OCI-LY3 (cell line): ENCODE data around the gene RFPL1.

Source experiments
- H2AFZ ChIP-seq: fragments of 200-600, 300-600 bp; shearing (Covaris generic); 2 replicates; pipeline ENCODE4 v1.6.0; 2014; ENCODE audit warnings: antibody characterized with exemption, low read depth, low read length
- H3K27ac ChIP-seq: fragments of 200-600, 300-600 bp; sonication (generic); 2 replicates; pipeline ENCODE4 v1.5.1; 2014; ENCODE audit warnings: mild to moderate bottlenecking, low read length, moderate library complexity, mixed read lengths
- H3K27me3 ChIP-seq: fragments of 200-600, 300-600 bp; sonication (generic); 2 replicates; pipeline ENCODE4 v1.6.1; 2014; ENCODE audit warnings: low read depth, low read length, mixed read lengths
- H3K36me3 ChIP-seq: fragments of 200-600, 300-600 bp; sonication (generic); replicated peaks from 2 replicates; pipeline ENCODE3; 2014; ENCODE audit warnings: low read depth, low read length, mixed read lengths
- H3K4me1 ChIP-seq: fragments of 300-600, 200-600 bp; sonication (generic); 2 replicates; pipeline ENCODE4 v1.6.1; 2014; ENCODE audit warnings: low read length, mixed read lengths
- H3K4me2 ChIP-seq: fragments of 200-600, 300-600 bp; sonication (generic); 2 replicates; pipeline ENCODE4 v1.6.1; 2014; ENCODE audit warnings: low read length, mixed read lengths
- H3K4me3 ChIP-seq: fragments of 300-600, 200-600 bp; sonication (generic); 2 replicates; pipeline ENCODE4 v1.5.1; 2014; ENCODE audit warnings: antibody characterized with exemption, mild to moderate bottlenecking, low read length, moderate library complexity
- H3K79me2 ChIP-seq: fragments of 300-600, 200-600 bp; shearing (Covaris generic); 2 replicates; pipeline ENCODE4 v1.6.1; 2014; ENCODE audit warnings: mild to moderate bottlenecking, low read length, mixed read lengths
- H3K9ac ChIP-seq: fragments of 300-600, 200-600 bp; shearing (Covaris generic); 2 replicates; pipeline ENCODE4 v1.6.0; 2014; ENCODE audit warnings: mild to moderate bottlenecking, low read length, moderate library complexity
- H3K9me3 ChIP-seq: fragments of 200-600, 300-600 bp; shearing (Covaris generic); 2 replicates; pipeline ENCODE4 v1.6.1; 2014; ENCODE audit warnings: low read length, mixed read lengths; ENCODE audit not compliant: insufficient read depth
- H4K20me1 ChIP-seq: fragments of 200-600, 300-600 bp; sonication (generic); 2 replicates; pipeline ENCODE4 v1.6.1; 2016; ENCODE audit warnings: low read length, mixed read lengths; ENCODE audit not compliant: insufficient read depth
- CTCF ChIP-seq: fragments of 200-600, 300-600 bp; sonication (generic); IDR thresholded peaks from 2 replicates; pipeline ENCODE4 v1.5.1; 2014; ENCODE audit warnings: antibody characterized with exemption, low read length, low read depth
- EZH2phosphoT487 ChIP-seq: fragments of 200-600 bp; shearing (Covaris generic); IDR thresholded peaks from 2 replicates; pipeline ENCODE4 v1.6.1; 2018; ENCODE audit warnings: antibody characterized with exemption, mixed run types, low read depth

RFPL1 gene

GRCh38 chr22:29393019-29393608 lies 45.3 kb upstream of the RFPL1 start:
- Histone ChIP-seq H3K4me2 (peak overlapping the region; percentile 81), H3K27ac (peak overlapping the region; percentile 77), H3K4me1 (peaks cover 39% of the 10 kb centered on the region), H2AFZ (peak overlapping the region; percentile 83; the same call in 1 of the 2 replicates), H4K20me1 (no peaks in the 10 kb centered on the region), H3K36me3 (no peaks in the 10 kb centered on the region), H3K4me3 (peak overlapping the region; percentile 52), H3K9me3 (no peaks in the 10 kb centered on the region), H3K9ac (peak overlapping the region; percentile 45; the same call in 1 of the 2 replicates), H3K27me3 (0 out of 2 replicates have a peak, but pooled peaks cover 2% of the 10 kb centered on the region), H3K79me2 (peaks cover 2% of the 10 kb centered on the region)
- TF ChIP-seq EZH2phosphoT487, result no peak
- no peak for TF ChIP-seq CTCF

- H3K36me3 ChIP-seq, result no peaks in the 10 kb centered on the region
- no peaks in the 10 kb centered on the region for H3K79me2 ChIP-seq
- H3K4me3 ChIP-seq, result no peak overlapping the region
- peak overlapping the region; percentile 9; the same call in 1 of the 2 replicates for H3K9ac ChIP-seq
- H3K4me1 ChIP-seq, result peaks cover 34% of the 10 kb centered on the region
- H3K27ac ChIP-seq, result peak overlapping the region; percentile 32; the same call in 1 of the 2 replicates
- H2AFZ ChIP-seq, result peak overlapping the region; percentile 40; the same call in 1 of the 2 replicates
- H3K9me3 ChIP-seq, result no peaks in the 10 kb centered on the region
- TF ChIP-seq CTCF (peak; percentile 97), EZH2phosphoT487 (no peak)
- no peaks in the 10 kb centered on the region for H4K20me1 ChIP-seq
- peak overlapping the region; percentile 36 for H3K4me2 ChIP-seq
- H3K27me3 ChIP-seq, result 0 out of 2 replicates have a peak, but pooled peaks cover 2% of the 10 kb centered on the region
These were observed 43.3 kb upstream of the RFPL1 start for GRCh38 chr22:29394931-29395581.

GRCh38 chr22:29396126-29396525 lies 42.3 kb upstream of the RFPL1 start:
- no peak overlapping the region for H3K4me2 ChIP-seq
- no peaks in the 10 kb centered on the region for H3K79me2 ChIP-seq
- H3K9me3 ChIP-seq, result no peaks in the 10 kb centered on the region
- H3K27me3 ChIP-seq, result 0 out of 2 replicates have a peak, but pooled peaks cover 2% of the 10 kb centered on the region
- peaks cover 34% of the 10 kb centered on the region for H3K4me1 ChIP-seq
- no peaks in the 10 kb centered on the region for H3K36me3 ChIP-seq
- no peaks in the 10 kb centered on the region for H4K20me1 ChIP-seq
- no peak overlapping the region for H3K4me3 ChIP-seq
- H3K9ac ChIP-seq, result no peak overlapping the region
- no peak for TF ChIP-seq CTCF
- TF ChIP-seq EZH2phosphoT487, result no peak
- H2AFZ ChIP-seq, result no peak overlapping the region
- no peak overlapping the region for H3K27ac ChIP-seq

- H3K9me3 ChIP-seq, result no peaks in the 10 kb centered on the region
- TF ChIP-seq CTCF, result no peak
- no peak overlapping the region for H2AFZ ChIP-seq
- H4K20me1 ChIP-seq, result no peaks in the 10 kb centered on the region
- no peak overlapping the region for H3K4me2 ChIP-seq
- no peaks in the 10 kb centered on the region for H3K36me3 ChIP-seq
- no peak overlapping the region for H3K4me3 ChIP-seq
- no peak overlapping the region for H3K9ac ChIP-seq
- peaks cover 23% of the 10 kb centered on the region for H3K4me1 ChIP-seq
- H3K27ac ChIP-seq, result no peak overlapping the region
- H3K27me3 ChIP-seq, result peaks cover 9% of the 10 kb centered on the region; the same call in 1 of the 2 replicates
- H3K79me2 ChIP-seq, result no peaks in the 10 kb centered on the region
These were observed 40.6 kb upstream of the RFPL1 start for GRCh38 chr22:29397791-29398190.
